RCC 7860 (cell line): ENCODE data around the gene DCDC2.
A peak's percentile ranks its signal among the peaks of the same experiment; 100 is the strongest.
"Not testable (repeated sequence)": the region's sequence is repeated elsewhere in the genome, so short reads cannot be mapped to it uniquely, and the experiment has no call there.

Experiments
- DNase-seq: peaks from one replicate; pipeline ENCODE4 v3.0.0-alpha.2; 2015; ENCODE audit warnings: low spot score
- FAIRE-seq: peaks from 2 replicates; lab custom pipeline; 2012; peaks lifted over from hg19 to GRCh38; lab: Jason Lieb, UNC

Gene DCDC2

GRCh38 chr6:24357336-24358218 is at the start of gene DCDC2:
Gene DCDC2, minus strand, starts transcription at chr6:24358059. Its CDS starts 309 bp downstream, at chr6:24357750.
- no peak for FAIRE-seq
- DNase-seq: peak; percentile 53

DNA sequence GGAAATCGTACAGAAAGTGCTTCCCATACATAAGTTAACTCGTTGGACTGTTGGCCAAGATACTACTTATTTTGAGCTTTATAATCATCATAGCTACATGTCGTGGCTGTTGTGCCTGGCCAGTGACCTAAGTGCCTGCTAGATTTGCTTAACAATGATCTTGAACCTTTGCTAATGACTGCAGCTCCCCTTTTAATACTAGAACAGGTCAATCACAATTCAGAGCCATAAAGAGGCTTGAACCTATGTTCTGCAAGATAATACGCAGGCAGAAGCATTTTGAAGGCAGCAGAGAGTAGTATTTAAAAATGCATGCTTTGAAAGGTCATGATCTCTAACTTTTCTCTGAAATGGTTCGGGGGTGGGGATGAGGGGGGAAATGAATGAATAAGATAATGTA is 47.4 kb upstream of the DCDC2 start:
- DNase-seq (no peak), FAIRE-seq (no peak)

DNA sequence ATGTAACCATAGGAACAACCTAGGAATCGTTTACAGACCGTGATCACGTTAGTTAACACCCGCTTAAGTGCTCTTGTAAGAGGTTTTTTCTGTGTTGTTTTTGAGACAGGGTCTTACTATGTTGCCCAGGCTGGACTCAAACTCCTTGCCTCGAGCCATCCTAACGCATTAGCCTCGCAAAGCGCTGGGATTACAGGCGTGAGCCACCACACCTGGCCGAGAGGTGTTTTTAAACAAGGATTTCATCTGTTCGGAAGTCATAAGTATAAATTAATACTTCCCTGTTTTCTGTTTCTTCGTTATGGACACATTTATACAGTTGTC is 45.6 kb upstream of the DCDC2 start:
- FAIRE-seq (no peak), DNase-seq (no peak)

DNA sequence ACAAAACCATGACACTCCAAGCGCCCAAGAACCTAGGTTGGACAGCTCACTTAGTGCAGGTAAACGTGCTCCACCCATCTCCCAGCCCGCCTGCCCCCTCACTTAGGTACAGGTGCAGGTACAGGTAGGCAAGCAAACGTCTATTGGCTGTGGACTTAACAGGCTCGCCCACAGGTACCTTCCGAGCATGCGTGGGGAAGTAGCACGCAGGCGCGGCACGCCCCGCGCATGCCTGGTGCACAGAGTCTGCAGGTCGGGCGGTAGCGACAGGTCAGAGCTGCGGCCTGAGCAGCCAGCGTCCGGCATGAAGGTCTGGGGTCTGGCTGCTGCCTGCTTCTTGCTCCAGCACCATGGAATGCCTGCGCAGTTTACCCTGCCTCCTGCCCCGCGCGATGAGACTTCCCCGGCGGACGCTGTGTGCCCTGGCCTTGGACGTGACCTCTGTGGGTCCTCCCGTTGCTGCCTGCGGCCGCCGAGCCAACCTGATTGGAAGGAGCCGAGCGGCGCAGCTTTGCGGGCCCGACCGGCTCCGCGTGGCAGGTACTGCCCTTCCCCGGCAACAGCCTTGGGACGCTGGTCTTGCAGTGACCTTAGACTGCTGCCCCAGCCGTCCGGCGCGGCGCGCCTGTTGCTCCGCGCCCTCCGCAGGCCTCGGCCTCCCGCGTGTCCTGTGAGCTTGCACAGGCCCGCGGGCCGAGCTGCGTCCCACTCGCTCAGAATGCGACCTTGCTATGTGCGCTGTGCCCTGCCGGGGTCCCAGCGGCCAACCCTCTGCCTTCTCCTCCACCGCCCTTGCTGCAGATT is 45.0 kb upstream of the DCDC2 start, which contains the start of gene MRS2:
Gene MRS2 (plus strand): TSS at position 240 of the 804 bp plus-strand sequence. CDS start 111 bp downstream, at position 351.
- FAIRE-seq: no peak

GRCh38 chr6:24401458-24401857 is 43.6 kb upstream of the DCDC2 start:
- no peak for DNase-seq
- FAIRE-seq: no peak

More for the DNA sequence above, 45.0 kb upstream of the DCDC2 start, which contains the start of gene MRS2:
- peak; percentile 61 for DNase-seq

- not testable (repeated sequence) for DNase-seq, FAIRE-seq
Measured at GRCh38 chr6:24400045-24401039, 42.5 kb upstream of the DCDC2 start.

- FAIRE-seq: no peak
Measured at GRCh38 chr6:24397631-24398030, 39.8 kb upstream of the DCDC2 start.

DNA sequence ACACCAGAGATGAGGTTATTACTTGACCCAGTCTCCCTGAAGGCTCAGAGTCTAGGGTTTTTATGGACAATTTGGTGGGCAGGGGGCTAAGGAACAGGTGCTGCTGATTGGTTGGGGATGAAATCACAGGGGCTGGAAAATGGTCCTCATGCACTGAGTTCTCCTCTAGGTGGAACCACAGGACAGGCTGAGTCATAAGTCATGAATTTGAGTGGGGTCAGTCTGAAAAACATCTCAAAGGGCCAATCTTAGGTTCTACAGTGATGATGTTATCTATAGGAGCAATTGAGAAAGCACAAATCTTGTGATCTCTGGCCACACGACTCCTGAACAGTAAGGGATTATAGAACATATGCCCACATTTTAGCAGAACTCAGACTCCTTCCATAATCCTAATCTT is 39.0 kb upstream of the DCDC2 start:
- DNase-seq (no peak), FAIRE-seq (no peak)

More at GRCh38 chr6:24397631-24398030, 39.8 kb upstream of the DCDC2 start:
- DNase-seq: no peak

DNA sequence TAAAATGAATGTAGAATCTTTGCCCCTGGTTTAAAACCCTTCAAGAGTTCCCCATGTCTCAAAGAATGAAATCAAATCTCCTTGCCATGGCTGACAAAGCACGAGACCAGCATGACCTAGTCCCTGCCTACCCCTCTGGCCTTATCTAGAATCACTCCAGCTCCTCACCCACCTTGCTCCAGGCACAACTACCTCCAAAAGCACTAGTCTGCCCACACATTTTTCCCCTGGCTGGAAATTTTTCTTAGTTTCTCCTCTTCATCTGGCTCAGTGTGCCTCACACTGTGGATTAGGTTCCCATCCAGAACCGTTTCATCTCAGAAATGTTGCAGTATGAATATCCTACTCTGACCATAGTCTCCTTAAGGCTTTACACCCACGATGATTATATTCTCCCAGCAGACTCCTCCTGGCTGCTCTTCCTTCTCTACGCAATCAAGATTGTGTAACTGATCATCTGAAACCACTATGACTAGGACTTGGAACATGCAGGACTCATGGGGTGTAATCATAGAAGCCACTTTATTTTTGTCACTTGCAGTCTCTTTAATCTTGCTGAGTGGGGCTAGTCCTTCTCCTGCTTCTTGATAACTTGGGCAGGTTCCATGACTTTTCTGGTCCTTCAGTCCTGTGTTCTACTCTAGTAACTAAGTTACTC is 37.0 kb upstream of the DCDC2 start:
- FAIRE-seq (peak; percentile 74), DNase-seq (peak; percentile 80)

DNA sequence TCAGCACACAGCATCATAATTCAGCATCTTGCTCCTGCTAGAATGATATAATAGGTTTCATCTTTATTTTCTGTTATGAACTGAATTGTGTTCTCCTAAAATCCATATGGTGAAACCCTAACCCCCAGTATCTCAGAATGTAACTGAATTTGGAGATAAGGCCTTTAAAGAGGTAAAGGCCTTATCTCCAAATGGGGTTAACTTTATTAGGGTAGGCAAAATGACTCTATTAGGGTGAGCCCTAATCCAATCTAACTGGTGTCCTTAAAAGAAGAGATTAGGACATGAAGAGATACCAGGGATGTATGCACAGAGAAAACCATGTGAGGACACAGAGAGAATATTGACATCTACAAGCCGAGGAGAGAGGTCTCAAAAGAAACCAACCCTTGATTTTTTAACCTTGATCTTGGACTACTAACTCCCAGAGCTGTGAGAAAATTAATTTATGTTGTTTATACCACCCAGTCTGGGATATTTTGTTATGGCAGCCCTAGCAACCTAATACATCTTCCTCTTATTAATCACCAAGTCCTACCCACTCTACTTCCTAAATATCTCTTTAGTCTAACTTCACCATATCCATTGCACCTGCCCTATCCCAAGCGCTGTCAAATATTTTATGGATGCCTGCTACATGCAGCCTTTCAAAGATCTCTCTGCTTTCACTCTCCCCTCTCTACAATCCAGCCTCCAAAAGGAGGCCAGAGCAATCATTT is 36.4 kb upstream of the DCDC2 start:
- no peak for DNase-seq
- no peak for FAIRE-seq

DNA sequence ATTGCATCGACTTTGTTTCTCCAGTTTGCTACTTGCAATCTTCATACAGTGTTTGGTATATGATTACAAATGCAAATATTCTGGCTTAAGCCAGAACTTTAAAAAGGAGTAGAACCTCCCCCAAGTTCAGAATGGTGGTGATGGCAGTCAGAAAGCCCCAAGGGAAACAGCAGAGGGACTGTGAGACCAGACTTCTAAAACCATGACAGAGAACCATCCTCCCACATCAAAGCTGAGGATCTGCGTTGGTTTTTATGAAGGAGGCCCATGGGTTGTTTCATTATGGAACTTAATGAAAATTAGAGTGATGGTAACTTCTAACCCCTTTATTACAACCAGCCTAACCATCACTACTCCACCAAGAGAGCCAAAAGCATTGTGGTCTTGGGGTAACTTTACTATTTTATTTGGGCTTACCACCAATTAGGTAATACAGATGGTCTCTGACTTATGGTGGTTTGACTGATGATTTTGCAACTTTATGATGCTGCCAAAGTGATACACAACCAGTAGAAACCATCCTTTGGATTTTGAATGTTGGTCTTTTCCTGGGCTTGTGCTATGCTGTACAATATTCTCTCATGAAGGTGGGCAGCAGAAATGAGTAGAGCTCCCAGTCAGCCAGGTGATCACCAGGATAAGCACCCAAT is 34.0 kb upstream of the DCDC2 start:
- FAIRE-seq (no peak), DNase-seq (no peak)

DNA sequence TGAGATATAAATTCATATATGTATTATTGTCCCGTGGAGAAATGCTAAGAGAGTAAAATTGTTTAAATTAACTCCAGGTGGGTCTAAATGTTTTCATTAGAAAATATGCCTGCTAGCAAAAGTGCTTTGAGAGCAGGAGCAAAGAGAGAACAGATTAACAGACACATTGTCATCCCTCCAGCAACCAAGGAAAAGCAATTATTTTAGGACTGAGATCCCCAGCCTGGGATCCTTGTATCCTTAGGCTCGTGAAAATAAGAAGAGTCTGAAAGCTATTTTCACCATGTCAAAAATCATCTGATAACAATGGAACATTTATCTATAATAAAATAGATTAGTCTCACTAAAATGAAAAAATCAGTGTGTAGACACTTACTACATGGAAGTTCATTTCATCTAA is 33.3 kb upstream of the DCDC2 start:
- FAIRE-seq (no peak), DNase-seq (no peak)

DNA sequence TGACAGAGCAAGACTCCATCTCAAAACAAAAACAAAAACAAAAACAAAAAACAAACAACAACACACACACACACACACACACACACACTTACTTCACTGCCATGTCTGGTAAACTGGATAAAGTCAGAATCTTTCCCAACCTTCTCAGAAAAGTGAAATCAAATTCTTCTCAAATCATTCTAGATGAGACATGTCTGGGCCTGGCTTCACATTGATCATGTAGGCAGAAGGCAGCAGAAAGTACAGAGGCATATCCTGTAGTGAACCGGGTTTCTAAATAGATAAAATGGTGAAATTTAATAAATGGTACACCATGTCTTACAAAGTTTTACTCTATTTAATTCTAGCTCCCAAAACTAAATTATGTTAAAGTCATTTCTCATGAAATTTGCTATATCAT is 30.0 kb upstream of the DCDC2 start:
- no peak for FAIRE-seq
- no peak for DNase-seq

DNA sequence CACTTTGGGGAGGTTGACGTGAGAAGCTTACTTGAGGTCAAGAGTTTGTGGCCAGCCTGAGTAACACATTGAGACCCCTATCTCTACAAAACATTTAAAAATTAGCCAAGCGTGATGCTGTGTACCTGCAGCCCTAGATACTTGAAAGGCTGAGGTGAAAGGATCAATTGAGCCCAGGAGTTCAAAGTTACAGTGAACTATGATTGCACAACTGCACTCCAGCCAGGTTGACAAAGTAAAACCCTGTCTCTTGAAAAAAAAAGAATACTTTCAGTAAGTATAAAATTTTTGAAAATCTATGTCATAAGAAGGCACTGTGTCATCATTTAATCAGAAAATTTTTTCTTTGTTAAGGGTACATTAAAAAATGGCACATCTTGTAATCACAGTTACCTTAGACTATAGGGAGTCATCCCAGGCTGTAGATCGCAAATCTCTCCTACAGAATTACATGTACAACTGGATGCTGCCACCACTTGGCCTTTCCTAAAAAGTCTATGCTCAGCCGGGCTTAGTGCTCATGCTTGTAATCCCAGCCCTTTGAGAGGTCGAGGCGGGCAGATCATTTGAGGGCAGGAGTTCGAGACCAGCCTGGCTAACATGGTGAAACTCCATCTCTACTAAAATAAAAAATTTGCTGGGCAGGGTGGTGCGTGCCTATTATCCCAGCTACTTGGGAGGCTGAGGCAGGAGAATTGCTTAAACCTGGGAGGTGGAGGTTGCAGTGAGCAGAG is 27.8 kb upstream of the DCDC2 start:
- peak; percentile 91 for FAIRE-seq
- peak; percentile 49 for DNase-seq

DNA sequence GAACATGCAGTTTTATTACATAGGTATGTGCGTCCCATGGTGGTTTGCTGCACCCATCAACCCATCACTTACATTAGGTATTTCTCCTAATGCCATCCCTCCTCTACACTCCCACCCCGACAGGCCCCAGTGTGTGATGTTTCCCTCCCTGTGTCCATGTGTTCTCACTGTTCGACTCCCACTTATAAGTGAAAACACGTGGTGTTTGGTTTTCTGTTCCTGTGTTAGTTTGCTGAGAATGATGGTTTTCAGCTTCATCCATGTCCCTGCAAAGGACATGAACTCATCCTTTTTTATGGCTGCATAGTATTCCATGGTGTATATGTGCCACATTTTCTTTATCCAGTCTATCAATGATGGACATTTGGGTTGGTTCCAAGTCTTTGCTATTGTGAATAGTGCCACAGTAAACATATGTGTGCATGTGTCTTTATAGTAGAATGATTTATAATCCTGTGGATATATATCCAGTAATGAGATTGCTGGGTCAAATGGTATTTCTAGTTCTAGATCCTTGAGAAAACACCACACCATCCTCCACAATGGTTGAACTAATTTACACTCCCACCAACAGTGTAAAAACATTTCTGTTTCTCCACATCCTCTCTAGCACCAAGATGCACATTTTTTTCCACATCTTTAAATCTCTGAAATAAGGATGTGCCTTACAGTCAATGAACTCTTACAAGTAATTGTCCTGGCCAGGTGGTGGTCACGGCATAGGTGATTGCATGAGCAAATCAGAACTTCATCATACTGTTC is 26.7 kb upstream of the DCDC2 start:
- FAIRE-seq, DNase-seq: not testable (repeated sequence)

DNA sequence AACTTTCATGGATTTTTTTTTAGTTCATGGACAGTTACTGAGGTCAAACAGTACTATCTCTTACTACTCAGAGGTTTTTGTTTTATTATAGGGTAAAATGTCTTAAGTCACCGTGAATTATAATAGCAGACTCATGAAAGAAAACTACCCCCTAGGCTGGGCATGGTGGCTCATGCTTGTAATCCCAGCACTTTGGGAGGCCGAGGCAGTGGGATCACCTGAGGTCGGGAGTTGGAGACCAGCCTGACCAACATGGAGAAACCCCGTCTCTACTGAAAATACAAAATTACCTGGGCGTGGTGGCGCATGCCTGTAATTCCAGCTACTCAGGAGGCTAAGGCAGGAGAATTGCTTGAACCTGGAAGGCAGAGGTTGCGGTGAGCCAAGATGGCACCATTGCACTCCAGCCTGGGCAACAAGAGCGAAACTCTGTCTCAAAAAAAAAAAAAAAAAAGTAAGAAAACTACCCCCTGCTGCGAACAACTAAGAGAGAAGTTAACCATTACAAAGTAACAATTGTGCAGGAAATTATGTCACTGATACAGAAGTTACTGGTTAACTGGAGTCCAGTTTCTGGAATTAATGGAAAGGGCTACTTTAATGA is 25.1 kb upstream of the DCDC2 start:
- FAIRE-seq (peak; percentile 93), DNase-seq (peak; percentile 79)

DNA sequence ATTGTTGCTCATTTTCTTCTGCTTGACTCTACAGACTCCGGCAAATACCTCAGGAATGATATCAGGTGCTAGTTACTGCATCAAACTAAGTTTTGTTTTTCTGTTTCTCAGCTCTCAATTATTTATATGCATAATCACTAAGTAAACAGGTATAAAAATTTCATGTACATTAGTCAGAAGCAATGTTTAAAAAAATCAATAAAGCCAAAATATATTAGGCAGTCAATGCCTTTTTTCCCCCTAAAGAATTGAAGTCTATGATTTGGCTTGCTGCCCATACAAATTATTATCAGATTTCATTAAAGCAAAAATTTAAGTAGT is 24.3 kb upstream of the DCDC2 start:
- FAIRE-seq (peak; percentile 11), DNase-seq (peak; percentile 22)
